Small intestine (tissue), 7 donors: ENCODE data around the gene FBXO21. TPM values are rescaled to one million over a fixed set of nuclear protein-coding genes. Genes with fewer than 3 reads are reported as not detected.
"Not testable (repeated sequence)": the region's sequence is repeated elsewhere in the genome, so short reads cannot be mapped to it uniquely, and the experiment has no call there.

Experiments used
- DNase-seq, 2 donors: peaks; one replicate each; pipeline versions ENCODE4 v3.0.0 to v3.0.0-alpha.2; 2013
- FAIRE-seq: peaks from 2 replicates; lab custom pipeline; 2012; peaks lifted over from hg19 to GRCh38; lab: Jason Lieb, UNC
- H3K27ac ChIP-seq, 3 donors: one replicate each; pipeline ENCODE4 v1.5.1; 2013; ENCODE audit warnings: low read length in 2 of 3, mild to moderate bottlenecking in 2 of 3, control low read depth in 1 of 3, inconsistent platforms in 1 of 3, low read depth in 1 of 3, moderate library complexity in 1 of 3
- H3K27me3 ChIP-seq, 3 donors: one replicate each; pipeline ENCODE4 v1.6.1; 2013; ENCODE audit warnings: low read length in 3 of 3, inconsistent platforms in 1 of 3; ENCODE audit not compliant: control insufficient read depth in 3 of 3, insufficient read depth in 3 of 3
- H3K36me3 ChIP-seq, 3 donors: one replicate each; pipeline ENCODE4 v1.6.1; 2013; ENCODE audit warnings: low read length in 3 of 3, inconsistent platforms in 1 of 3, low read depth in 1 of 3, mild to moderate bottlenecking in 1 of 3, moderate library complexity in 1 of 3; ENCODE audit not compliant: control insufficient read depth in 3 of 3, insufficient read depth in 2 of 3
- H3K4me1 ChIP-seq, 3 donors: one replicate each; pipeline ENCODE4 v1.6.1; 2013; ENCODE audit warnings: low read length in 2 of 3, inconsistent platforms in 1 of 3, low read depth in 1 of 3, mild to moderate bottlenecking in 1 of 3, moderate library complexity in 1 of 3; ENCODE audit not compliant: control insufficient read depth in 3 of 3, insufficient read depth in 2 of 3
- H3K4me3 ChIP-seq, 3 donors: one replicate each; pipeline ENCODE4 v1.5.1; 2013; ENCODE audit warnings: low read length in 3 of 3, control low read depth in 1 of 3, inconsistent platforms in 1 of 3, low read depth in 1 of 3, mild to moderate bottlenecking in 1 of 3, moderate library complexity in 1 of 3
- H3K9me3 ChIP-seq, 2 donors: one replicate each; pipeline ENCODE4 v1.6.1; 2013; ENCODE audit warnings: low read depth in 1 of 2, low read length in 1 of 2; ENCODE audit not compliant: control insufficient read depth in 2 of 2, insufficient read depth in 1 of 2
- WGBS, 3 donors: extraction: QIAGEN DNeasy Blood & Tissue Kit; methylation state at CpG; one replicate each; pipeline ENCODE4 v1.1.7; 2013; 5-methylcytosine and 5-hydroxymethylcytosine counted together
- polyA plus RNA-seq, 4 donors: library from polyadenylated mRNA; stranded (reverse) in 3 of 4; unstranded in 1 of 4; fragments of 200-250 nt in 3 of 4; fragments of 120-200 nt in 1 of 4; gene quantifications; one replicate each; pipeline versions ENCODE4 v1.2.1 to v1.2.3, GENCODE V29; 2013
- donor health status: healthy with polysubstance abuse.
- donor health status: control.
- donor health status: control.
- donor health status: Bipolar disorder and iron deficiency.
- donor health status: healthy.

The FBXO21 gene
- polyA plus RNA-seq, 4 donors, result 6.8 to 32.2 (median 12.6) TPM

GRCh38 chr12:117226505-117226904 lies 36.2 kb upstream of the FBXO21 start:
- FAIRE-seq (no peak), DNase-seq (no peak)
- Histone ChIP-seq H3K4me1 (no peaks in the 10 kb centered on the region), H3K4me3 (no peak overlapping the region), H3K27me3 (peaks cover 0 to 3% (median 0%) of the 10 kb centered on the region in 3 donors), H3K9me3 (no peaks in the 10 kb centered on the region), H3K27ac (no peak overlapping the region), H3K36me3 (no peaks in the 10 kb centered on the region)
- WGBS, 3 donors, result 75 to 86% (median 77%) methylated on average over 10 of the region's 10 CpGs

GRCh38 chr12:117225179-117225578 lies 34.9 kb upstream of the FBXO21 start:
- Histone ChIP-seq H3K4me1 (no peaks in the 10 kb centered on the region), H3K36me3 (no peaks in the 10 kb centered on the region), H3K9me3 (no peaks in the 10 kb centered on the region), H3K27me3 (peaks cover 0 to 3% (median 0%) of the 10 kb centered on the region in 3 donors), H3K27ac (no peak overlapping the region), H3K4me3 (no peak overlapping the region)
- DNase-seq (no peak), FAIRE-seq (no peak)
- WGBS, 3 donors, result 77 to 82% (median 81%) methylated on average over 6 of the region's 6 CpGs

- not testable (repeated sequence) for FAIRE-seq, DNase-seq, H3K4me3 ChIP-seq, H3K9me3 ChIP-seq, H3K4me1 ChIP-seq, H3K27me3 ChIP-seq, H3K36me3 ChIP-seq, H3K27ac ChIP-seq
- WGBS, 3 donors, result 59 to 78% (median 69%) methylated on average over 5 of the region's 5 CpGs
Observed at GRCh38 chr12:117220947-117221346, 30.7 kb upstream of the FBXO21 start.

GRCh38 chr12:117218149-117218548 lies 27.9 kb upstream of the FBXO21 start:
- Histone ChIP-seq H3K27ac (no peak overlapping the region), H3K27me3 (peaks cover 0 to 4% (median 0%) of the 10 kb centered on the region in 3 donors), H3K36me3 (no peaks in the 10 kb centered on the region), H3K4me1 (no peaks in the 10 kb centered on the region), H3K9me3 (no peaks in the 10 kb centered on the region), H3K4me3 (no peak overlapping the region)
- DNase-seq (no peak), FAIRE-seq (no peak)
- 66 to 79% (median 76%) methylated on average over 7 of the region's 7 CpGs for WGBS, 3 donors

- WGBS, 3 donors, result 73 to 82% (median 78%) methylated on average over 5 of the region's 5 CpGs
- H3K27ac ChIP-seq, result no peak overlapping the region
- H3K9me3 ChIP-seq, result no peaks in the 10 kb centered on the region
- no peaks in the 10 kb centered on the region for H3K36me3 ChIP-seq
- no peak overlapping the region for H3K4me3 ChIP-seq
- DNase-seq (no peak), FAIRE-seq (no peak)
- no peaks in the 10 kb centered on the region for H3K4me1 ChIP-seq
- peaks cover 0 to 7% (median 3%) of the 10 kb centered on the region in 3 donors for H3K27me3 ChIP-seq
Observed at GRCh38 chr12:117216686-117217085, 26.4 kb upstream of the FBXO21 start.

- no peaks in the 10 kb centered on the region for H3K9me3 ChIP-seq
Observed at GRCh38 chr12:117214797-117215196, 24.5 kb upstream of the FBXO21 start.

GRCh38 chr12:117213295-117213808 lies 23.1 kb upstream of the FBXO21 start:
- no peak for DNase-seq
- no peaks in the 10 kb centered on the region for H3K36me3 ChIP-seq
- no peak overlapping the region for H3K27ac ChIP-seq
- H3K4me3 ChIP-seq, result no peak overlapping the region
- no peaks in the 10 kb centered on the region for H3K9me3 ChIP-seq
- peaks cover 0 to 3% (median 2%) of the 10 kb centered on the region in 3 donors for H3K27me3 ChIP-seq
- FAIRE-seq, result no peak
- no peaks in the 10 kb centered on the region for H3K4me1 ChIP-seq
- WGBS, 3 donors, result 34 to 48% (median 44%) methylated on average over 2 of the region's 2 CpGs

More at GRCh38 chr12:117214797-117215196, 24.5 kb upstream of the FBXO21 start:
- DNase-seq, result no peak
- Histone ChIP-seq H3K27ac (no peak overlapping the region), H3K36me3 (no peaks in the 10 kb centered on the region), H3K4me3 (no peak overlapping the region), H3K4me1 (no peaks in the 10 kb centered on the region), H3K27me3 (peaks cover 0 to 5% (median 3%) of the 10 kb centered on the region in 3 donors)
- WGBS, 3 donors, result 58 to 79% (median 70%) methylated on average over 10 of the region's 10 CpGs
- no peak for FAIRE-seq

GRCh38 chr12:117212563-117213190 lies 22.4 kb upstream of the FBXO21 start:
- H3K9me3 ChIP-seq, result no peaks in the 10 kb centered on the region
- peaks cover 0 to 3% (median 2%) of the 10 kb centered on the region in 3 donors for H3K27me3 ChIP-seq
- no peak overlapping the region for H3K4me3 ChIP-seq
- 13 to 19% (median 15%) methylated on average over 7 of the region's 7 CpGs for WGBS, 3 donors
- H3K36me3 ChIP-seq, result no peaks in the 10 kb centered on the region
- FAIRE-seq, result no peak
- no peaks in the 10 kb centered on the region for H3K4me1 ChIP-seq
- peak; percentile 55 to 67 for DNase-seq
- H3K27ac ChIP-seq, result no peak overlapping the region
